Measurements from ENCODE around the gene TEX101.
A peak's percentile ranks its signal among the peaks of the same experiment; 100 is the strongest.

TEX101 gene

DNA sequence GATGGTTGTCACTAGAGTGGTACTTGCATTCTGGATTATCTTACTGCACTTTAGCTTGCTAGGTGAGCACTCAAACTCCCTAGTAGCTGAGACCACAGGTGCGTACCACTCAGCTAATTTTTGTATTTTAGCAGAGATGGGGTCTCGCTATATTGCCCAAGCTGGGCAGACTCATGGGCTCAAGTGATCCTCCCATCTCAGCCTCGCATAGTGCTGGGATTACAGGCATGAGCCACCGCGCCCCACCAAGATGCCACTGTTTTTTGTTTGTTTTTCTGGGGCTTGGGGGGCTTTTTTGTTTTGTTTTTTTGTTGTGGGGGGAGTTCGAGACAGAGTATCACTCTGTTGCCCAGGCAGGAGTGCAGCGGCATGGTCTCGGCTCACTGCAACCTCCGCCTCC is 33.0 kb downstream of the TEX101 start:
- no peak for DNase-seq (ENCODE audit: low read depth)

DNA sequence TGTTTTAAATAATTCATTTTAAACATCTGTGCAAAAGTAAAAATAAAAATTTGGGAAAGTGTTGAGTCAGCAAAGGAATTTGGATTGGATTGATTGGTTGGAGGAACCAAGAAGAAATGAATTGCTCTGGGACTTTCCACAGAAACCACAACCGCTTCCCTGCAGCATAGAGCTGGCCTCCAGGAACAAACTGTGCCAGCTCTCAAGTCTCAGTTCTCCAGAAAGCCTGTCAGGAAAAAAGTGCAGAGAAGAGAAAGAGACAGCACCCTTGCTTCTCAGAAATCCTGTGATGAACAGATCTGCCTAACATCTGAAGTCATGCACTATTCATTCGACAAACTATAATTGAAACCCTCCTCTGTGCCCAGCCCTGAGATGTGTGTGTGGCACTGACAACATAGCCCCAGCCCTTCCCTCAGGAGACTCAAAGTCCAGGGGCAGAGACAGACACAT is 35.9 kb downstream of the TEX101 start:
- peak; percentile 74 for DNase-seq (ENCODE audit: low read depth)

DNA sequence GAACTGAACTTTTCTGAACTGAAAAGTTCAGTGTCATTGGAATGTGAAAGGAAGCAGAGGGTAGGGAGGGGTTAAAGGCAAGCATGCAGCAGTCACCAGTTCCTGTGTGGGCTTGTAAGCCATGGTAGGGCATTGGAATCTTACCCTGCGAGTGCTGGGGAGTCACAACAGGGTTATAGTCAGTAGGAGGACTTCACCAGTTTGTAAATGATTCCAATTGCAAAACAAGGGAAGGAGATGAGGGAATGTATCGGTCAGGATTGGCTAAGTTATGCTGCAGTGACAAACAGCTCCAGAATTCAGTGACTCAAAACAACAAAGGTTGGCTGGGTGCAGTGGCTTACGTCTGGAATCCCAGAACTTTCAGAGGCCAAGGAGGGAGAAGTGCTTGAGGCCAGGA is 37.9 kb downstream of the TEX101 start:
- DNase-seq (ENCODE audit: low read depth): no peak

DNA sequence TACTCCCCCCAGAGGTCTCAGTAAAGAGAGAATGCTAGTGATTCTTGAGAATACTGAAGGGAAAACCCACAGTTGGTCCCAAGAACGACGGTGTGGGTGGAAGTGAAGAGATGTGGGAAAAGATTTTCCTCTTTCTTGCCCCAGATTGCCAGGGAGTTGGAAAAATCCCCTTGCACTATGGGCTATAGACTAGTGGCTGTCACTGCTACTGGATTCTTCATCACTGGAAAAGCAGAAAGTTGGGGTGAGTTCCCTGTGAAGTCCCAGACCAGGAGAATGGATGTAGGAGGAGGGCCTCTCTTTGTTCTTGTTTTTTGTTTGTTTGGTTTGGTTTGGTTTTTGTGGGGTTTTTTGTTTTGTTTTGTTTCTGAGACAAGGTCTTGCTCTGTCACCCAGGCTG is 39.3 kb downstream of the TEX101 start:
- no peak for DNase-seq (ENCODE audit: low read depth)

DNA sequence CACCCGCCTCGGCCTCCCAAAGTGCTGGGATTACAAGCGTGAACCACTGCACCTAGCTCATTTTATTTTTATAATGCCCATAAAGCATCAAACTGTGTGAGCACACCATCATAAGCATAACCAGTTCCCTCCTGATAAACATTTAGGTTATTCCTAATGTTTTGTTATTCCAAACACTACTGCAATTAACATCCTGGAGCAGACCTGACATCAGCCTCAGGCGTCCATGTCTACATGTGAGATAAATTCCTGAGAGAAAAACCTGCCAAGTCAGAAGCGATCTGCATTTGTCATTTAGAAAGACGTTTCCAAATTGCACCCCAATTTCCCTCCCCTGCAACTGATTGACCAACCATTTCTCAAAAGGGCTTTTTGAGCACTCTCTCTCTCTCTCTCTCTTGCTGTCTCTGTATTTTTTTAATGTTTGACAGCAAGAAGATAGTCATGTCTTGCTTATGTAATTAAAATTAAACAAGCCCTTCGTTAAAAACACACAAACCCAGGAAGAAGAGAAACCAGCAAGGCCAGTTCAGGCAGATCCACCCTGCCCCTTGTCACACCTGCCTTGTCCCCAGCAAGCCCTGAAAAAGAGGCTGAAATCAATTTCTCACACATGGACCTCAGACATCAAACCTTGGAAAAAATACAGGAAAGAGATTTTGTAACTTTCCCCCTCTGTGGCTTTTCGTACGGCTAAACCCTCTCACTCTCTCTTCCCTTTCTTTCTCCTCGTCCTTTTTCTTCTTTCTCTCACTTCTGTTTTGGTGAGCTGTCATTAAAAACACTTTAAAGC is 40.8 kb downstream of the TEX101 start:
- no peak for DNase-seq (ENCODE audit: low read depth)

DNA sequence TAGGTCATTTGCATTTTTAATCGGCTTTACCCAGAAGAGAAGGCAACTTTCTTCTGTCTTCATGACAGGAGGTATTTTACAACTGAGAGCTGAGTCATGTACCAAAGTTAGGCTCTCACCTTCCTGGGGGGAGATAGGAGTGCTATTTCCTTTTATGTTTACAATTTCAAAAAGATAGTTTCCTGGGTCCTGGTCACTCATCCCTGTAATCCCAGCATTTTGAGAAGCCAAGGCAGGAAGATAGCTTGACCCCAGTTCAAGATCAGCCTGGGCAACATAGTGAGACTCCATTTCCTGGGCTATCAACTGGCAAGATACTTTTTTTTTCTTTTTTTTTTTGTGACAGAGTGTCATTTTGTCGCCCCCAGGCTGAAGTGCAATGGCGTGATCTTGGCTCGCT is 43.1 kb downstream of the TEX101 start:
- no peak for DNase-seq (ENCODE audit: low read depth)

DNA sequence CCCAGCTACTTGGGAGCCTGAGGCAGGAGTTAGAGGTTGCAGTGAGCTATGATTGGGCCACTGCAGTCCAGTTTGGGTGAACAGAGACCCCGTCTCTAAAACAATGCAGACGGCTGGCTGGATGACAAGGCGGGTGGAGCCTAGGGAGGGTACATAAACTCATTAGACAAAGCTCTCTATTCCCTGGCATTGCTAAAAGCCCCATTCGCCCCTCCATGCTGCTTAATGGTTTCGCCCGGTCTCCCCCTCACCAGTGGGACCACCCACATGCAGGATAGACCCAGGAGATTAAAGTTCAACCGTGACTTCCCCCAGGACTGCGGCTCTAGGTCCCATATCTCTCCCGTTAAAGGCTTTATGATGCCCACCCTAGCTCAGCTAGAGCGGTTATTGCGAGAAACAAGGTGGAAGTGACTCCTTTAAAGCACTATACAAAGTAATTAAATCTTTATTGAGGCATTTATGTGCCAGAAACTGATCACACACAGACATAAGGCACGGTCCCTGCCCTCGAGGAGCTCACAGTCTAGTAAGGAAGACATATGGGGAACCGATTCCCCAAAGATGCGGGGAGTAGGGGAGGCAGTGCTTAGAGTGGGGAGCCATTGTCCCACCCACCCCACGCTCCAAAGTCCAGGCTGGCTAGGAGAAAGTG is 45.8 kb downstream of the TEX101 start:
- DNase-seq (ENCODE audit: low read depth): no peak

GRCh38 chr19:43461303-43461702 is 46.6 kb downstream of the TEX101 start:
- no peak for DNase-seq (ENCODE audit: low read depth)

DNA sequence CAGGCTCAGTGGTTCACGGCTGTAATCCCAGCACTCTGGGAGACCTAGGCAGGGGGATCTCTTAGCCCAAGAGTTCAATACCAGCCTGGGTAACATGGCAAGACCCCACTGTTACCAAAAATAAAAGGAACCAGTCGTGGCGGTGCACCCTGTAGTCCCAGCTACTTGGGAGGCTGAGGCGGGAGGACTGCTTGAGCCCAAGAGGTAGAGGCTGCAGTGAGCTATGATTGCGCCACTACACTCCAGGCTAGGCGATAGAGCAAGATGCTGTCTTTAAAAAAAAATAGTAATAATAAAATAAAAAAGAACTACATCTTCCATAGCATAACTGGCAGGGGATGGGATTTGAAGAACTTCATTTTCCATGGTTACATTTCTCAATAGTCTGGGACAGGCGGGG is 47.7 kb downstream of the TEX101 start:
- DNase-seq (ENCODE audit: low read depth): no peak

- DNase-seq (ENCODE audit: low read depth): no peak
These were observed 48.2 kb downstream of the TEX101 start for GRCh38 chr19:43462785-43463380.

- DNase-seq (ENCODE audit: low read depth): peak; percentile 94
These were observed 48.9 kb downstream of the TEX101 start for GRCh38 chr19:43463381-43464133.

DNA sequence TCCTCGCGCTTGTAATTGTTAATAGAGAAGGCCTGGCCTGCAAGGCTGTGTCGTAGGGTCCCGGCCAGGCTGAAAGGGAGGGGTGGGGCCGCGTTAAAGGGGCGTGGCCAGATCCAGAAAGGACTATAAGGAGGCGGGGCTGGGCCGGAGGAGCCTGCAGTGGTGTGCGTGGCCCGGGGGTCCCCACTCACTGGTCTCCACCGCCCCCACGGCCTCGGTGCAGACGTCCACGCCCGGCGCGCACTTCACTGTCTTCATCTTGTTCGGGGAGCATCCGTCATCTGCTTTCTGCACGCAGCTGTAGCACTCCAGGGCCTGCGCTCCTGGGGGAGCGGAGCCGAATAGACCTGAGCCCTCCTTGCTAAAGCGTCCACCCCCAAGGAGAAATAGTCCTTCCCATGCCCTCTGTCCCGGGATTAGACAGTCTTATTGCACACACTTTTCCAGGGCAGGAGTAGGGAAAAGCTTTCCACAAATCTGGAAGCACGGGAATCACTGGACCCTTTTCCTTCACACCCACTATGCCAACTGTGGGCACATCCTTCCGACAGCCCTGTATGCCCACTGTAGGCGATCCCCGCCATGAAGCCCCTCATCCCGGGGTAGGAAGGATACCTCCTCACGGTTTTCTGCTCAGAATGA is 49.6 kb downstream of the TEX101 start:
- DNase-seq (ENCODE audit: low read depth): no peak

DNA sequence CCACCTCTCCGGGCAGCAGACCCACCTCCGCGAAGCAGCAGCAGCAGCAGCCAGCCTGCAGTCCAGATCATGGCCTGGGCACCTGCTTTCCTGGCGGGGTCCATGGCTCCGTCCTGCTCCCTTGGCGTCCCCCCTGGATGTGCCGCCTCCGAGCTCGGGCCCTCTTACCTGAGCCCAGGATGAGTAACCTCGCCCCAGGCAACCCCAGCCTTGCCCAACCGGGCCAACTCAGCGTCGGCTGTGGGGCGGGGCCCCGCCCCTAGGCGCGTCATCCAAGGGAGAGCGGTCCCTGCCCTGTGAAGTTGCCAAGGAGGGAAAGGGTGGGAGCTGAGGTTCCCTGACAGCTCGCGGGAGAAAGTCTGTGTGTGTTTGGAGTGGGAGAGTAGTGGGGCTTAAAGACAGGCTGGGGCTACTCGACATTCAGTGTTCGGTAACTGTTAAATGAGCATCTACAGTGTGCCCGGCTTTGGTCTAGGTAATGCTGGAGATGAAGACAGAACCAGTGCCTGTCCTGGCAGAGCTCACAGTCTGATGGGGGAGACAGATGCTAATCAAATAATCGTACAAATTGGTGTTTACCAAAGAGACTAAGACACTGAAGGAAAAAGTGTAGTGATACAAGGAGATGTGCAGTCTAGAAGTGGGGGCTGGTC is 50.9 kb downstream of the TEX101 start, which contains the start of gene LYPD3:
Gene LYPD3 (minus strand): TSS at position 141 of the 653 bp plus-strand sequence. CDS start 37 bp downstream, at position 104.
- DNase-seq (ENCODE audit: low read depth): no peak

GRCh38 chr19:43466793-43467192 is 52.1 kb downstream of the TEX101 start:
- no peak for DNase-seq (ENCODE audit: low read depth)

DNA sequence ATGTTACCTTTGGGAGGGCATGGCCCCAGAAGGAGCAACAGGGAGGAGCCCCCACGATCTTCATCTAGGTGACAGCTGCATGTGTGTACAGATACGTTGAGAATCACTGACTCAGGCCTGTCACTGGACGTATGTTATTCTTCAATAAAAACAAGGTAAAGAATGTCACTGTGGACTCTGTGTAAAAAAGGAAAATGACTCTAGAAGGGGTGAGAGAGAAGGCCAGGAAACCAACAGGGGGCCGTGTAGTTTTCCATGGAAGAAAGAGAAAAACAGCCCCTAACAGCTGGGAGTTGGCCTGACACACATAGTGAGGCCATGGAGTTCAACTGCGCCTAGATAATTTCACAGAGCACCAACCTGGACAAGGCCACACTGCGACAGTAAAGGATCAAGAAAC is 52.6 kb downstream of the TEX101 start:
- DNase-seq (ENCODE audit: low read depth): no peak

DNA sequence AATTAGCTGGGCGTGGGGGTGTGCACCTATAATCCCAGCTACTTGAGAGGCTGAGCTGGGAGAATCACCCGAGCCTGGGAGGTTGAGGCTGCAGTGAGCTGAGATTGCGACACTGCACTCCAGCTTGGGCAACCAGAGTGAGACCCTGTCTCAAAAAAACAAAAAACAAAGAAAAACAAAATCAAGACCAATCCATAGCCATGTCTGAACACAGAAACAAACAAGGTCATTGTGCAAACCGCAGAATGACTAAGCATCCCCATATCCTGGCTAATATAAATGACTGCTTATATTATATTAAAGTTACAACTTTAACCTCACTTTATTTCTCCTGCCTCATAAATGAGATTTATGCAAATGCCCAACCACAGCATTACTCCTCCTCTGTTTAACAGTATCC is 53.0 kb downstream of the TEX101 start:
- DNase-seq (ENCODE audit: low read depth): peak; percentile 84
